Measurements from ENCODE around the gene LAMC1. TPM values are rescaled to one million over a fixed set of nuclear protein-coding genes. Genes with fewer than 3 reads are reported as not detected.

The LAMC1 gene
- total RNA-seq, 2 donors from 2014 or later = 39.3 to 141 TPM

DNA sequence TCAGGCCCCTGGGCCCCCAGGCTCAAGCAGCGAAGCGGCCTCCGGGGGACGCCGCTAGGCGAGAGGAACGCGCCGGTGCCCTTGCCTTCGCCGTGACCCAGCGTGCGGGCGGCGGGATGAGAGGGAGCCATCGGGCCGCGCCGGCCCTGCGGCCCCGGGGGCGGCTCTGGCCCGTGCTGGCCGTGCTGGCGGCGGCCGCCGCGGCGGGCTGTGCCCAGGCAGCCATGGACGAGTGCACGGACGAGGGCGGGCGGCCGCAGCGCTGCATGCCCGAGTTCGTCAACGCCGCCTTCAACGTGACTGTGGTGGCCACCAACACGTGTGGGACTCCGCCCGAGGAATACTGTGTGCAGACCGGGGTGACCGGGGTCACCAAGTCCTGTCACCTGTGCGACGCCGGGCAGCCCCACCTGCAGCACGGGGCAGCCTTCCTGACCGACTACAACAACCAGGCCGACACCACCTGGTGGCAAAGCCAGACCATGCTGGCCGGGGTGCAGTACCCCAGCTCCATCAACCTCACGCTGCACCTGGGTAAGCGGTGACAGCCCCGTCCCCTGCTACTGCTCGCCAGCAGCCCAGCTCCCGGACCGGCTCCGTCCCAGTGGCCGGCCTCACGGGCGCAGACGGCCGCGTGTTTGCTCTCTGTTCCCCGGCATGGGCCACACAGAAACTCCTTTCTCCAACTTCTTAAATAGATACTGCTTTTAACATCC lies 539 bp downstream of the LAMC1 start:
- H3K9me3 ChIP-seq = no peaks in the 10 kb centered on the region
- intact Hi-C loops (cut with DNase I) = loop anchor here (5.0 to 10.0 kb wide), 3 partner anchors 61 to 211 kb away; no protein-coding TSS in a partner anchor
- no peaks in the 10 kb centered on the region for H3K4me1 ChIP-seq (replicated peaks)
- peak; percentile 86 for DNase-seq (ENCODE audit: low spot score)
- peak overlapping the region; percentile 98 to 100 for H3K27ac ChIP-seq
- under 1% methylated on average over 63 of the region's 68 CpGs for WGBS
- peak overlapping the region; percentile 84 for H3K4me3 ChIP-seq
- H3K27me3 ChIP-seq (replicated peaks; ENCODE audit: insufficient read depth) = no peaks in the 10 kb centered on the region
- peak; percentile 68 for TF ChIP-seq POLR2A (IDR thresholded peaks at IDR 0.05)
- TF ChIP-seq, protein P1, sequence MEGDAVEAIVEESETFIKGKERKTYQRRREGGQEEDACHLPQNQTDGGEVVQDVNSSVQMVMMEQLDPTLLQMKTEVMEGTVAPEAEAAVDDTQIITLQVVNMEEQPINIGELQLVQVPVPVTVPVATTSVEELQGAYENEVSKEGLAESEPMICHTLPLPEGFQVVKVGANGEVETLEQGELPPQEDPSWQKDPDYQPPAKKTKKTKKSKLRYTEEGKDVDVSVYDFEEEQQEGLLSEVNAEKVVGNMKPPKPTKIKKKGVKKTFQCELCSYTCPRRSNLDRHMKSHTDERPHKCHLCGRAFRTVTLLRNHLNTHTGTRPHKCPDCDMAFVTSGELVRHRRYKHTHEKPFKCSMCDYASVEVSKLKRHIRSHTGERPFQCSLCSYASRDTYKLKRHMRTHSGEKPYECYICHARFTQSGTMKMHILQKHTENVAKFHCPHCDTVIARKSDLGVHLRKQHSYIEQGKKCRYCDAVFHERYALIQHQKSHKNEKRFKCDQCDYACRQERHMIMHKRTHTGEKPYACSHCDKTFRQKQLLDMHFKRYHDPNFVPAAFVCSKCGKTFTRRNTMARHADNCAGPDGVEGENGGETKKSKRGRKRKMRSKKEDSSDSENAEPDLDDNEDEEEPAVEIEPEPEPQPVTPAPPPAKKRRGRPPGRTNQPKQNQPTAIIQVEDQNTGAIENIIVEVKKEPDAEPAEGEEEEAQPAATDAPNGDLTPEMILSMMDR (IDR thresholded peaks at IDR 0.05) = peak in 3 of 4 experiments; percentile 57 to 71 (median 67)
- TF ChIP-seq POLR2AphosphoS5 (IDR thresholded peaks at IDR 0.05) = peak; percentile 35
- no peaks in the 10 kb centered on the region for H3K36me3 ChIP-seq

DNA sequence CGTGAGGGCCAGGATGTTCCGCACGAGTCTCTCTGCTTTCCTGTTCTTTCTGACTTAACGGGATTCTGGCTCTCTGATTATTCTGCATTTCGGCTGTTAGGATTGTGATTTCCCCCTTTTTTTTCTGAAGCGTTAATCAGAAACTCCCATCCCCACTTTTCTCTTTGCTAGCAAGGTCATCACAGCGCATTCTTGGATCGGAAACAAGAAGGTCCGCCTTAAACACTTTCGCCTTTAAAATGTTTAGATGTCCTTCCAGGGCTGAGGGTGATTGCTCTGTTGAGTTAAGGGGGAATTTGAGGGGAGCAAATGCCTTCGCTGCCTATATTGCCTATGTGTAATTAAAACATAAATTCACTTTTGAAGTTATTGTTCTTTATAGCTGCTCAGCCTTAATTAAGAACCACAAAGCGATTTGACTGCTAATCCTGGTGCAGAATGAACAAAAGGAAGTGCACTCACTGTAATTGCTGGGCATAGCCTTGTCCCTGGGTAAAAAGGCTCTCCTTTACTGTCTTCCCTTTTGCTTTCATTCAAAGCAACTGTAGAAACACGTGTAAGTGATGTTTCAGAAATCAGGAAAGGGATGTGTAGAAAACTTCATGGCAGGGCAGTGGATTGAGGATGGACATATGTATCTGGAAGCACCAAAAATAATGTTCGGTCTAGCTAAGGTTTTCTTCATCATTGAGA lies 1.2 kb downstream of the LAMC1 start:
- intact Hi-C loops (cut with DNase I) = loop anchor here (5.0 to 10.0 kb wide), 4 partner anchors 62 to 210 kb away; partner anchors contain the start of gene LAMC2
- 1% methylated on average over 14 of the region's 14 CpGs for WGBS
- Histone ChIP-seq H3K9me3 (no peaks in the 10 kb centered on the region), H3K4me1 (replicated peaks) (no peaks in the 10 kb centered on the region), H3K4me3 (peak overlapping the region; percentile 84), H3K27ac (peak overlapping the region; percentile 98 to 100), H3K36me3 (no peaks in the 10 kb centered on the region), H3K27me3 (replicated peaks; ENCODE audit: insufficient read depth) (no peaks in the 10 kb centered on the region)
- TF ChIP-seq POLR2AphosphoS5 (IDR thresholded peaks at IDR 0.05) (no peak), POLR2A (IDR thresholded peaks at IDR 0.05) (no peak)
- TF ChIP-seq, protein P1 (IDR thresholded peaks at IDR 0.05) = no peak
- no peak for DNase-seq (ENCODE audit: low spot score)

DNA sequence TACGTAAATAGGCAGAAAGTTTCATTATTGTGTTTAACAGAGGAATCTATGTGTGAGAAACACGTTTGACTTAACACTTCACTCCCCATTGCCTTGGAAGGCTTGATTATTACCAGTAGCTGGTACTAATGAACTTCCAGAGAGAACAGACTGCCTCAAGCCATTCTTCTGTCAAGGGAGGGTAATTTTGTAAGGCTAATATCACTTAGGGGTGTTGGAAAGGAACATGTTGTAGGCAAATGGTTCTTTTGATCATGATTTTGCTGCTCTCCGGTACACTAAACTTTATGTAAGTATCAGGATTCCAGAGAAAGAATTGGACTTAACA lies 1.8 kb downstream of the LAMC1 start:
- no peaks in the 10 kb centered on the region for H3K9me3 ChIP-seq
- TF ChIP-seq POLR2AphosphoS5 (IDR thresholded peaks at IDR 0.05) (no peak), POLR2A (IDR thresholded peaks at IDR 0.05) (no peak)
- TF ChIP-seq, protein P1 (IDR thresholded peaks at IDR 0.05) = no peak
- DNase-seq (ENCODE audit: low spot score) = no peak
- intact Hi-C loops (cut with DNase I) = loop anchor here (5.0 to 10.0 kb wide), 2 partner anchors 162 to 210 kb away; partner anchors contain the start of gene LAMC2
- no peaks in the 10 kb centered on the region for H3K27me3 ChIP-seq (replicated peaks; ENCODE audit: insufficient read depth)
- no peaks in the 10 kb centered on the region for H3K36me3 ChIP-seq
- H3K4me1 ChIP-seq (replicated peaks) = no peaks in the 10 kb centered on the region
- WGBS = 10% methylated on average over 3 of the region's 3 CpGs
- H3K27ac ChIP-seq = peak overlapping the region; percentile 98 to 100
- peak overlapping the region; percentile 84 for H3K4me3 ChIP-seq

DNA sequence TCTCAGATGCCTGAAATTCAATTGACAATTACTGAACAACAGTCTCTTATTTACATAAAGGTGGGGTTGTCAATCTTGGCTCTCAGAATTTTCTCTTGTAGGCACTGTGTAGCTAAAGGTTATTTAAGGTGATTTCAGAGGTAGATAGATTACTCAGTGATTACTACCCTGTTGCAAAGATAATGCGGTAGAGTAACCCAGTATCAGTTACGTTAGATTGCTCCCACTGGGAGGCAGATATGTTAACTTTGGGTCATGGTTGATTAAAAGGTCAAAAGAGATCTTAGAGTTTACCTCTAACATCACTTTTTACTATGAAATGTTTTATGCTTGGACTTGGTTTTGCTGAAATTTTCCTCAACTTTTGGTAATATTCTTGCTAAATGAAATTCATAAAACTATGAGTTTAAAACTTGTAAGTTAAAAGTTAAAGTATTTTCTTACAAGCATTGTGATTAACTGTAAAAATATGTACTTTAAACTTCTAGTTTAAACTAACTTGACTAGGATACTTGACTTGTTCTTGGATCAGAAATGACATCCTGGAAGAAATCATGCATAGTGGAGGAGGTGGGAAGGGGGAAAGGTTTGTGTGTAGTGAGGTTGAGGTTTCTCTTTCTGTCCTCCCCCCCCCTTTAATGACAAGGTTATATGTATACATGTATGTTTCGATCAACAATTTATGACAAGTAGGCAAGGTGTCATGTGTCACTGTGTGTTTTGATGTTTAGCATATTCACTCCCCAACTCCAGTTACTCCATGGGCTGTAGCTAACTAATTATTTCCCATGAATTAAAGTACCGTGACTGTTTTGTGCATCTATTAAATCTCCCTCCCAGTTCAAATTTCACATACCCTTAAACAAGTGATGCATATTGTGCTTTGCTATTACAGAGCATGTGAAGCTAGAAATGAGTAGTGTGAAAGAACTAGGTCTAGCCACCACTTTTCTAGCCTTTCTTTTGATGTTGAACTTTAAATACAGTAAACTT lies 2.9 kb downstream of the LAMC1 start:
- Histone ChIP-seq H3K27me3 (replicated peaks; ENCODE audit: insufficient read depth) (no peaks in the 10 kb centered on the region), H3K27ac (no peak overlapping the region), H3K9me3 (no peaks in the 10 kb centered on the region), H3K4me3 (no peak overlapping the region), H3K36me3 (no peaks in the 10 kb centered on the region), H3K4me1 (replicated peaks) (no peaks in the 10 kb centered on the region)
- TF ChIP-seq POLR2A (IDR thresholded peaks at IDR 0.05) = no peak
- WGBS = 23% methylated on average over 4 of the region's 4 CpGs
- intact Hi-C loops (cut with DNase I) = loop anchor here (5.0 to 10.0 kb wide), 2 partner anchors 161 to 209 kb away; partner anchors contain the start of gene LAMC2
- DNase-seq (ENCODE audit: low spot score) = no peak
